H9 (cell line): ENCODE measurements around the gene ITPR1. TPM values are rescaled to one million over a fixed set of nuclear protein-coding genes. Genes with fewer than 3 reads are reported as not detected.

ENCODE experiments used
- DNase-seq: peaks from one replicate; pipeline ENCODE4 v3.0.0-alpha.2; 2017
- H2AFZ ChIP-seq: one replicate; pipeline ENCODE4 v1.6.1; 2013; ENCODE audit warnings: mild to moderate bottlenecking, low read length, control low read depth, moderate library complexity
- H2AK5ac ChIP-seq: 2 replicates; pipeline ENCODE4 v1.6.1; 2013; ENCODE audit warnings: low read length, control low read depth, mixed read lengths; ENCODE audit not compliant: insufficient read length
- H2BK120ac ChIP-seq: one replicate; pipeline ENCODE4 v1.6.1; 2013; ENCODE audit warnings: low read depth, mild to moderate bottlenecking, low read length, control low read depth, inconsistent platforms; ENCODE audit not compliant: poor library complexity, severe bottlenecking
- H2BK12ac ChIP-seq: 2 replicates; pipeline ENCODE4 v1.6.1; 2013; ENCODE audit warnings: low read length, control low read depth, mixed read lengths, low read depth; ENCODE audit not compliant: insufficient read length
- H2BK15ac ChIP-seq: 2 replicates; pipeline ENCODE4 v1.6.1; 2013; ENCODE audit warnings: low read depth, low read length, control low read depth
- H2BK20ac ChIP-seq: one replicate; pipeline ENCODE4 v1.6.1; 2013; ENCODE audit warnings: low read depth, mild to moderate bottlenecking, low read length, control low read depth, inconsistent platforms; ENCODE audit not compliant: poor library complexity, severe bottlenecking
- H2BK5ac ChIP-seq: 2 replicates; pipeline ENCODE4 v1.6.1; 2013; ENCODE audit warnings: low read length, control low read depth, mixed read lengths; ENCODE audit not compliant: insufficient read length
- H3K14ac ChIP-seq: 2 replicates; pipeline ENCODE4 v1.6.1; 2013; ENCODE audit warnings: low read length, control low read depth; ENCODE audit not compliant: insufficient read depth
- H3K18ac ChIP-seq: 2 replicates; pipeline ENCODE4 v1.6.1; 2013; ENCODE audit warnings: low read depth, mild to moderate bottlenecking, mixed read lengths, low read length, control low read depth; ENCODE audit not compliant: insufficient read length
- H3K23ac ChIP-seq: 2 replicates; pipeline ENCODE4 v1.6.1; 2013; ENCODE audit warnings: low read length, control low read depth, mixed read lengths, low read depth; ENCODE audit not compliant: insufficient read length
- H3K23me2 ChIP-seq: 2 replicates; pipeline ENCODE4 v1.6.1; 2013; ENCODE audit warnings: low read depth, mild to moderate bottlenecking, mixed read lengths, low read length, control low read depth; ENCODE audit not compliant: insufficient read length, poor library complexity, severe bottlenecking
- H3K27ac ChIP-seq: 2 replicates; pipeline ENCODE4 v1.5.1; 2013; ENCODE audit warnings: low read length, control low read depth, mixed read lengths, low read depth; ENCODE audit not compliant: insufficient read length
- H3K27me3 ChIP-seq: 2 replicates; pipeline ENCODE4 v1.6.1; 2013; ENCODE audit warnings: low read length, control low read depth, inconsistent platforms; ENCODE audit not compliant: insufficient read depth
- H3K4ac ChIP-seq: 2 replicates; pipeline ENCODE4 v1.6.1; 2013; ENCODE audit warnings: low read depth, mild to moderate bottlenecking, control low read depth, inconsistent platforms, low read length, moderate library complexity
- H3K4me1 ChIP-seq: 2 replicates; pipeline ENCODE4 v1.6.1; 2013; ENCODE audit warnings: low read length, control low read depth, inconsistent platforms; ENCODE audit not compliant: insufficient read depth
- H3K4me2 ChIP-seq: 2 replicates; pipeline ENCODE4 v1.6.1; 2013; ENCODE audit warnings: low read length, control low read depth, mixed read lengths; ENCODE audit not compliant: insufficient read length, insufficient read depth
- H3K56ac ChIP-seq: 2 replicates; pipeline ENCODE4 v1.6.1; 2013; ENCODE audit warnings: low read depth, mild to moderate bottlenecking, mixed read lengths, low read length, control low read depth; ENCODE audit not compliant: insufficient read length
- H3K79me1 ChIP-seq: 2 replicates; pipeline ENCODE4 v1.6.1; 2013; ENCODE audit warnings: low read depth, mild to moderate bottlenecking, moderate library complexity, low read length, control low read depth, inconsistent platforms; ENCODE audit not compliant: insufficient read depth, poor library complexity, severe bottlenecking
- H3K79me2 ChIP-seq: 2 replicates; pipeline ENCODE4 v1.6.1; 2013; ENCODE audit warnings: low read length, control low read depth, inconsistent platforms; ENCODE audit not compliant: insufficient read depth
- H3K9ac ChIP-seq: 2 replicates; pipeline ENCODE4 v1.6.1; 2013; ENCODE audit warnings: low read length, control low read depth, mixed read lengths; ENCODE audit not compliant: insufficient read length; ENCODE audit errors: extremely low read depth
- H3K9me3 ChIP-seq: one replicate; pipeline ENCODE4 v1.6.1; 2013; ENCODE audit warnings: low read depth, low read length, inconsistent platforms; ENCODE audit not compliant: control insufficient read depth
- H3T11ph ChIP-seq: one replicate; pipeline ENCODE4 v1.6.1; 2013; ENCODE audit warnings: mild to moderate bottlenecking, low read length, control low read depth, inconsistent platforms
- H4K20me1 ChIP-seq: one replicate; pipeline ENCODE4 v1.6.1; 2013; ENCODE audit not compliant: control insufficient read depth, insufficient read length, insufficient read depth
- H4K5ac ChIP-seq: 2 replicates; pipeline ENCODE4 v1.6.1; 2013; ENCODE audit warnings: low read depth, mild to moderate bottlenecking, mixed read lengths, low read length, control low read depth; ENCODE audit not compliant: insufficient read length
- H4K8ac ChIP-seq: replicated peaks from 2 replicates; pipeline ENCODE4 v1.6.1; 2013; ENCODE audit warnings: low read length, control low read depth, mixed read lengths, low read depth; ENCODE audit not compliant: insufficient read length
- H4K91ac ChIP-seq: 2 replicates; pipeline ENCODE4 v1.6.1; 2013; ENCODE audit warnings: low read depth, mild to moderate bottlenecking, moderate library complexity, mixed read lengths, low read length, control low read depth; ENCODE audit not compliant: insufficient read length
- H3K27ac Mint-ChIP-seq, 3 experiments: 2 replicates in 2 of 3; 3 replicates in 1 of 3; pipeline ENCODE4 v1.8.0; 2020 to 2021; ENCODE audit warnings: mixed read lengths in 3 of 3, mild to moderate bottlenecking in 1 of 3, moderate library complexity in 1 of 3
- H3K27me3 Mint-ChIP-seq: 2 replicates; pipeline ENCODE4 v1.8.0; 2021; ENCODE audit warnings: low read depth, mild to moderate bottlenecking, moderate library complexity, mixed read lengths
- H3K36me3 Mint-ChIP-seq, 3 experiments: 2 replicates in 2 of 3; 3 replicates in 1 of 3; pipeline ENCODE4 v1.8.0; 2020 to 2021; ENCODE audit warnings: low read depth in 3 of 3, mixed read lengths in 3 of 3; ENCODE audit not compliant: insufficient read depth in 1 of 3
- H3K4me1 Mint-ChIP-seq, 2 experiments: 2 replicates each; pipeline ENCODE4 v1.8.0; 2020; ENCODE audit warnings: mixed read lengths in 2 of 2
- H3K4me3 Mint-ChIP-seq, 2 experiments: 2 replicates in 1 of 2; 3 replicates in 1 of 2; pipeline ENCODE4 v1.8.0; 2020 to 2021; ENCODE audit warnings: mild to moderate bottlenecking in 2 of 2, mixed read lengths in 2 of 2, moderate library complexity in 1 of 2
- H3K9me3 Mint-ChIP-seq, 2 experiments: 2 replicates in 1 of 2; 3 replicates in 1 of 2; pipeline ENCODE4 v1.8.0; 2020; ENCODE audit warnings: mild to moderate bottlenecking in 2 of 2, mixed read lengths in 2 of 2, moderate library complexity in 1 of 2
- CTCF ChIP-seq: fragments of 200-600 bp; sonication (generic); conservative IDR thresholded peaks from 3 replicates; pipeline ENCODE4 v1.8.0; 2021; ENCODE audit warnings: antibody characterized with exemption, mild to moderate bottlenecking
- WGBS: extraction: QIAGEN DNeasy Blood & Tissue Kit; methylation state at CpG from one replicate; pipeline ENCODE4 v1.1.7; 2013; ENCODE audit warnings: missing lambda C conversion rate, low lambda C conversion rate, mixed read lengths; ENCODE audit not compliant: insufficient read length; ENCODE audit errors: extremely low coverage; 5-methylcytosine and 5-hydroxymethylcytosine counted together
- total RNA-seq: library from RNA; stranded (reverse); gene quantifications from 2 replicates; pipeline ENCODE4 v1.2.1, GENCODE V29; 2021

The ITPR1 gene
- total RNA-seq, 1 experiment from 2014 or later, result 4.2 TPM

DNA sequence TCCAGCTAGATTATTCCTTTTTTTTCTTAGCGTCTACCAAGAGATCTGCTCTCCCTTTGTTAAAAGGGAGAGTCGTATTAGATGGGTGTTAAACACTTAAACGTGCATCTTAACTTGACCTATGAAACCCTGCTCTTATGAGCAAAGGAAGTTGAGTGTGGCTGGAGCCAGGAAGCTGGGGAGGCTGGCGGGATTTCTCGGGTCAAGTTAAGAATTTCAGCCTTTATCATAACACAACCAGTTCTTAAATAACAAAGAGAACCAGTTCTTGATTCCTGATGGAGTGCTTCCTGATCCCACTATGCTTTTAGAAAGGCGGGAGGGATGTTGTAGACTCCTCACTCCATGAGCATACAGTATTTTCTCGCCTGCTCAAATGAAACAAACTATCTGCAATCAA is 215.1 kb downstream of the ITPR1 start:
- Histone ChIP-seq H2AFZ (no peak overlapping the region), H3K27ac (no peak overlapping the region)

More for the DNA sequence above, 215.1 kb downstream of the ITPR1 start:
- no peak overlapping the region for H3K9ac ChIP-seq
- no peak overlapping the region for H4K8ac ChIP-seq
- H3K14ac ChIP-seq, result no peak overlapping the region
- no peak overlapping the region for H2BK20ac ChIP-seq
- H3K18ac ChIP-seq, result no peak overlapping the region
- Mint-ChIP-seq H3K9me3 (no peaks in the 10 kb centered on the region), H3K4me1 (peaks cover 27 to 36% of the 10 kb centered on the region in 2 experiments), H3K27me3 (no peaks in the 10 kb centered on the region), H3K4me3 (no peak overlapping the region), H3K27ac (no peak overlapping the region), H3K36me3 (peaks cover 0 to 9% (median 0%) of the 10 kb centered on the region in 3 experiments; a peak in 2 of 7 replicates)
- no peak overlapping the region for H2BK15ac ChIP-seq
- H2BK120ac ChIP-seq, result no peak overlapping the region
- WGBS, result no CpG with 5 or more reads among the region's 7 CpGs
- H3K79me2 ChIP-seq, result no peaks in the 10 kb centered on the region
- peaks cover 10% of the 10 kb centered on the region for H3K4me1 ChIP-seq
- H3K23me2 ChIP-seq, result no peaks in the 10 kb centered on the region
- H3K27me3 ChIP-seq, result no peaks in the 10 kb centered on the region
- TF ChIP-seq CTCF, result no peak
- no peak overlapping the region for H3K56ac ChIP-seq
- DNase-seq, result peak; percentile 35
- no peaks in the 10 kb centered on the region for H4K20me1 ChIP-seq
- no peaks in the 10 kb centered on the region for H3K9me3 ChIP-seq
- H2BK12ac ChIP-seq, result no peak overlapping the region
- no peak overlapping the region for H4K5ac ChIP-seq
- no peak overlapping the region for H3T11ph ChIP-seq
- H2BK5ac ChIP-seq, result no peak overlapping the region
- no peak overlapping the region for H4K91ac ChIP-seq
- no peak overlapping the region for H3K4ac ChIP-seq
- H3K4me2 ChIP-seq, result peak overlapping the region; percentile 16
- H2AK5ac ChIP-seq, result no peak overlapping the region
- H3K79me1 ChIP-seq, result no peaks in the 10 kb centered on the region
- no peak overlapping the region for H3K23ac ChIP-seq
